ENCODE data around the gene PLCB2. TPM values are rescaled to one million over a fixed set of nuclear protein-coding genes. Genes with fewer than 3 reads are reported as not detected.

Gene PLCB2
- total RNA-seq, 1 donor from 2014 or later = 98.9 TPM

DNA sequence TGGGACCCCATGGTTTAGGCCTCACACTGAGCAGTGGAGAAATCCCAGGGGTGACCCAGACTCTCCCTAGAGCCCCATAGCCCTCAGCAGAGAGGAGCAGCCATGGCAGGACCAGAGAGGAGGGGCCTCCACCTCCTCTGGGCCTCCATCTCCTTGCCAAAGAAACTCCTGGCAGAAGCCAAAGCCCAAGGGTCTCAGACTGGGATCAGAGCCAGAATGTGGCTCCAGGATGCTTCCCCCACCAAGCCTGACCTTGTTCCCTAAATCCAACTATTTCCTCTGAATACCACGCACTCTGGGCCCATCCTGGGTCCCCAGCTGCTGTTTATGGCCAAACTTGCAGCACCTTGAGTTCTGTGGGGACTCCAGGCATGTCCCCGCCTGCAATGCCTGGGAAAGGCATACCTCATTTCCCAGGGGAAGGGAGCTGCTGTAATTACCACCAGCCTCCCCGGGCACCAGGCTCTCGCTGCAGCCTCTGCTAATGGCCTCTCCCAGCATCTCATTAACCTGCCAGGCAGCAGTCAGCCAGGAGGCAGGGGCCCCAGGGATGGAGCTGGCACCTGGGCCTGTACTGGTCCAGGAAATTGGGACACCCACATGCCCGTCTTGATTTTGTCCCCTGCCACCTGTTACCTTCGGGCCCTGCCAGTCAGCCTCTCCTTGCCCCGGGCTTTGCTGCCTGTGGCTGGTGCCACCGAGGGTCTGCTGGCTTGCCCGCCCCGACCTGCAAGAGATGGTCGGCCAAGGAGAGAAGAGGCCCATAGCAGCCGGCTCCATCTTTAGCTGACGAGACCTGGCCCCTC, 28.4 kb upstream of the PLCB2 start:
- Mint-ChIP-seq H3K9me3 (no peaks in the 10 kb centered on the region), H3K36me3 (ENCODE audit: low read depth) (no peaks in the 10 kb centered on the region), H3K4me1 (ENCODE audit: low read depth) (peaks cover 10% of the 10 kb centered on the region), H3K27me3 (ENCODE audit: low read depth) (no peaks in the 10 kb centered on the region), H3K4me3 (ENCODE audit: low read depth) (no peak overlapping the region), H3K27ac (no peak overlapping the region)
- intact Hi-C loops (cut with micrococcal nuclease) = no loop called here
- DNase-seq (ENCODE audit: low spot score) = no peak

- Mint-ChIP-seq H3K27me3 (ENCODE audit: low read depth) (no peaks in the 10 kb centered on the region), H3K4me1 (ENCODE audit: low read depth) (peaks cover 10% of the 10 kb centered on the region), H3K9me3 (no peaks in the 10 kb centered on the region), H3K27ac (no peak overlapping the region), H3K4me3 (ENCODE audit: low read depth) (no peak overlapping the region), H3K36me3 (ENCODE audit: low read depth) (no peaks in the 10 kb centered on the region)
- intact Hi-C loops (cut with micrococcal nuclease) = no loop called here
- DNase-seq (ENCODE audit: low spot score) = no peak
Measured at GRCh38 chr15:40334941-40335795, 27.4 kb upstream of the PLCB2 start.

DNA sequence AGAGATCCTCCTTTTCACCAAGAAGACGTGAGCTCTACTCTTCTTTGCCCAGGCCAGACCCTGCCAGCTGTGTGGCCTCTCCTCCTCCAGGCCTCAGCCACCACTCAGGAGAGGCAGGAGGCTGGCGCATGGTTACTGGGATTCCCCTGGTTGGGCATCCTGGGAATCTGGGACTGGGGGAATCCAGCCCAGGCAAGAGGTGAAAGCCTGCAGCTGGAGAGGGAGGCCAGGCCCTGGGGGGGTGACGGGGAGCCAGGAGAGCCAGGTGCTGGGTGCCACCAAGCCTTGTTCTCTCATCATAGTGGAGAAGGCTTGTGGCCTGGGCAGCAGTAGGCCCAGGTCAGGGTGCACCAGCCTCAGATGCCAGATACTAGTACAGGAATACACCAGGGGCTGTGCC, 26.8 kb upstream of the PLCB2 start:
- intact Hi-C loops (cut with micrococcal nuclease) = no loop called here
- H3K27ac Mint-ChIP-seq = peak overlapping the region; percentile 80
- H3K36me3 Mint-ChIP-seq (ENCODE audit: low read depth) = no peaks in the 10 kb centered on the region
- H3K4me3 Mint-ChIP-seq (ENCODE audit: low read depth) = no peak overlapping the region
- peaks cover 10% of the 10 kb centered on the region for H3K4me1 Mint-ChIP-seq (ENCODE audit: low read depth)
- no peaks in the 10 kb centered on the region for H3K27me3 Mint-ChIP-seq (ENCODE audit: low read depth)
- H3K9me3 Mint-ChIP-seq = no peaks in the 10 kb centered on the region
- DNase-seq (ENCODE audit: low spot score) = no peak

- peaks cover 12% of the 10 kb centered on the region for H3K4me1 Mint-ChIP-seq (ENCODE audit: low read depth)
- DNase-seq (ENCODE audit: low spot score) = no peak
- H3K27me3 Mint-ChIP-seq (ENCODE audit: low read depth) = no peaks in the 10 kb centered on the region
- intact Hi-C loops (cut with micrococcal nuclease) = no loop called here
- H3K4me3 Mint-ChIP-seq (ENCODE audit: low read depth) = no peak overlapping the region
- H3K27ac Mint-ChIP-seq = peak overlapping the region; percentile 80
- no peaks in the 10 kb centered on the region for H3K9me3 Mint-ChIP-seq
- H3K36me3 Mint-ChIP-seq (ENCODE audit: low read depth) = no peaks in the 10 kb centered on the region
Measured at GRCh38 chr15:40333922-40334492, 26.3 kb upstream of the PLCB2 start.

GRCh38 chr15:40332113-40332781, 24.5 kb upstream of the PLCB2 start:
- peaks cover 3% of the 10 kb centered on the region for H3K36me3 Mint-ChIP-seq (ENCODE audit: low read depth)
- no peak overlapping the region for H3K4me3 Mint-ChIP-seq (ENCODE audit: low read depth)
- H3K4me1 Mint-ChIP-seq (ENCODE audit: low read depth) = peaks cover 20% of the 10 kb centered on the region
- H3K27ac Mint-ChIP-seq = no peak overlapping the region
- no peaks in the 10 kb centered on the region for H3K27me3 Mint-ChIP-seq (ENCODE audit: low read depth)
- intact Hi-C loops (cut with micrococcal nuclease) = no loop called here
- no peak for DNase-seq (ENCODE audit: low spot score)
- H3K9me3 Mint-ChIP-seq = no peaks in the 10 kb centered on the region

DNA sequence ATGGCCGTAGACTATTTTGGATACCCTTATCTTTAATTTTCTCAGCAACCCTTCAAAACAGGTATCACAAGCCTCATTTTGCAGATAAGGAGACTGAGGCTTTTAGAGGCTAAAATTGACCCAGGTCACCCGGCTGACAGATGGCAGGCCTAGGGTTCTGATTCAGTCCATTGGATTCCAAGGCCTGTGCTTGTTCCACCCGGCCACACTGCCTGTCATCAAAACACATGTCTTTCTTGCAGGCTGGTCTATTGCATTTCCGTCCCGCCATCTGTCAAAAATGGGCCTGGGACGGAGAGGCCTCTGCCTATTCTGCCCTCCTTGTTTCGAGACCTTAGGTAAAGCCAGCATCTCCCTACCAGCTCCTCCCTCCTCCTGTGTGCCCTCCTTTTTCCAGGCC, 23.9 kb upstream of the PLCB2 start:
- DNase-seq (ENCODE audit: low spot score) = no peak
- Mint-ChIP-seq H3K27me3 (ENCODE audit: low read depth) (no peaks in the 10 kb centered on the region), H3K36me3 (ENCODE audit: low read depth) (peaks cover 5% of the 10 kb centered on the region), H3K27ac (no peak overlapping the region), H3K4me3 (ENCODE audit: low read depth) (no peak overlapping the region), H3K9me3 (no peaks in the 10 kb centered on the region), H3K4me1 (ENCODE audit: low read depth) (peaks cover 20% of the 10 kb centered on the region)
- intact Hi-C loops (cut with micrococcal nuclease) = no loop called here

DNA sequence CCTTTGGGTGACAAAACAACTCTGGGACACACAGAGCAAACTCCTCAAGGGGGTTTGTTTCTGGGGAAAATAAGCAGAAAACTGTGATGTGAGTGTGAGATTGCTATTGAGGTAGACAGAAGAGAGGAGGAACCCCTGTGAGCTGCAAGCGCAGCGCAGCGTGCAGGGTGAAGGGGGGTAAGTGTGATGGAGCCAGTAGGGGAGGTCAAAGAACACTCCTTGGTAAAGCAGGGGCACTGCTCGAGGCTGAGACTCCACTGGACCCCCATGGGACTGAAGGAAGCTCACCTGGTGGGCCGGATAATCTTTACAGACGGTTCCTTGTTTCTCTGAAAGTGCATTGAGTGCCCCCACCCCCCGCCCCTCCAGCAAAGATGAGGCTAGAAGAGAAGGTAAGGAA, 23.3 kb upstream of the PLCB2 start:
- no peak for DNase-seq (ENCODE audit: low spot score)
- H3K27me3 Mint-ChIP-seq (ENCODE audit: low read depth) = no peaks in the 10 kb centered on the region
- no peak overlapping the region for H3K27ac Mint-ChIP-seq
- no peaks in the 10 kb centered on the region for H3K9me3 Mint-ChIP-seq
- no peak overlapping the region for H3K4me3 Mint-ChIP-seq (ENCODE audit: low read depth)
- peaks cover 9% of the 10 kb centered on the region for H3K36me3 Mint-ChIP-seq (ENCODE audit: low read depth)
- peaks cover 21% of the 10 kb centered on the region for H3K4me1 Mint-ChIP-seq (ENCODE audit: low read depth)
- intact Hi-C loops (cut with micrococcal nuclease) = no loop called here

- no peak for DNase-seq (ENCODE audit: low spot score)
- Mint-ChIP-seq H3K4me3 (ENCODE audit: low read depth) (no peak overlapping the region), H3K27ac (no peak overlapping the region), H3K36me3 (ENCODE audit: low read depth) (peaks cover 11% of the 10 kb centered on the region), H3K9me3 (no peaks in the 10 kb centered on the region), H3K4me1 (ENCODE audit: low read depth) (peaks cover 23% of the 10 kb centered on the region), H3K27me3 (ENCODE audit: low read depth) (no peaks in the 10 kb centered on the region)
- intact Hi-C loops (cut with micrococcal nuclease) = no loop called here
Measured at GRCh38 chr15:40330368-40330836, 22.7 kb upstream of the PLCB2 start.

DNA sequence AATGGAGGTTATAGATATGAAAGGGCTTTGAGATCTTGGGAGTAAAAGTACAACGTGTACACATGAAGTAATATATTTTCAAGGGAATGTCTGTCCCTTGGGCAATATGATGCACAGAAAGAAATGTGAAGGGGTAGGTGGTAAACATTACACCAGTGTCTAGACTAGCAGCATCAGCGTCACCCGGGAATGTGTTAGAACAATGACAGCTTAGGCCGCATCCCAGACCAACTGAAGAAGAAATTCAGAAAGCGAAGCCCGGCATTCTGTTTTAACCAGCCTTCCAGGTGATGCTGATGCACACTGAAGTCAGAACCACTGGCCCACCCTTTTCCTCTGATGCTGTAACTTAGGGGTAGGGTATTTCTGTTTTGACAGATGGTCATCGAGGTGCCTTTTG, 22.1 kb upstream of the PLCB2 start:
- intact Hi-C loops (cut with micrococcal nuclease) = no loop called here
- Mint-ChIP-seq H3K36me3 (ENCODE audit: low read depth) (peaks cover 15% of the 10 kb centered on the region), H3K27me3 (ENCODE audit: low read depth) (peaks cover 4% of the 10 kb centered on the region), H3K9me3 (no peaks in the 10 kb centered on the region), H3K4me1 (ENCODE audit: low read depth) (peaks cover 28% of the 10 kb centered on the region), H3K4me3 (ENCODE audit: low read depth) (no peak overlapping the region), H3K27ac (no peak overlapping the region)
- DNase-seq (ENCODE audit: low spot score) = no peak

DNA sequence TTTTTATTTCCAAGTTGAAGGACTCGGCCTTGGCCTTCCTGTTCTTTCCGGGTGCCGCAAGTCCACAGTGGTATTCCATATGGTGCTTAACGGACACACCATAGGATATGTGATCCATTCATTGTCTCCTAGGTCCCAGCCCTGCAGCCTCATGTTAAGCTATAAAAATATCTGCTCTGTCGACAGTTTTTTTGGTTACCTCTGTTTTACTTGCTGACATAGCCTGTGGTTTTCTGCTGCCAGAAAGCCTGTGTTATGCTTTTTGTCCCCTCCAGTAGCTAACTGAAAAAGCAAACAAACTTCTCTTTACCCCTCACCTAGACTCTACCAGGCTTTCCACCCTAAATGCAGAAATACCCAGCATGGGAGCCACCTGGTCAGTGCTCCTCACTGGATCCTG, 21.0 kb upstream of the PLCB2 start:
- Mint-ChIP-seq H3K4me1 (ENCODE audit: low read depth) (peaks cover 22% of the 10 kb centered on the region), H3K4me3 (ENCODE audit: low read depth) (no peak overlapping the region), H3K36me3 (ENCODE audit: low read depth) (peaks cover 15% of the 10 kb centered on the region), H3K9me3 (no peaks in the 10 kb centered on the region), H3K27me3 (ENCODE audit: low read depth) (peaks cover 4% of the 10 kb centered on the region), H3K27ac (peak overlapping the region; percentile 23)
- intact Hi-C loops (cut with micrococcal nuclease) = no loop called here
- no peak for DNase-seq (ENCODE audit: low spot score)

- peaks cover 15% of the 10 kb centered on the region for H3K36me3 Mint-ChIP-seq (ENCODE audit: low read depth)
- intact Hi-C loops (cut with micrococcal nuclease) = no loop called here
Measured at GRCh38 chr15:40328176-40328575, 20.4 kb upstream of the PLCB2 start.

GRCh38 chr15:40327457-40327856, 19.7 kb upstream of the PLCB2 start:
- Mint-ChIP-seq H3K4me1 (ENCODE audit: low read depth) (peaks cover 22% of the 10 kb centered on the region), H3K27me3 (ENCODE audit: low read depth) (peaks cover 5% of the 10 kb centered on the region), H3K36me3 (ENCODE audit: low read depth) (peaks cover 15% of the 10 kb centered on the region), H3K9me3 (no peaks in the 10 kb centered on the region), H3K27ac (no peak overlapping the region), H3K4me3 (ENCODE audit: low read depth) (no peak overlapping the region)
- intact Hi-C loops (cut with micrococcal nuclease) = no loop called here
- DNase-seq (ENCODE audit: low spot score) = no peak

More at GRCh38 chr15:40328176-40328575, 20.4 kb upstream of the PLCB2 start:
- H3K4me3 Mint-ChIP-seq (ENCODE audit: low read depth) = no peak overlapping the region
- DNase-seq (ENCODE audit: low spot score) = no peak
- peaks cover 20% of the 10 kb centered on the region for H3K4me1 Mint-ChIP-seq (ENCODE audit: low read depth)
- no peak overlapping the region for H3K27ac Mint-ChIP-seq
- peaks cover 4% of the 10 kb centered on the region for H3K27me3 Mint-ChIP-seq (ENCODE audit: low read depth)
- no peaks in the 10 kb centered on the region for H3K9me3 Mint-ChIP-seq

All from activated T-helper 2 cell treated with anti-CD3 and anti-CD28 coated beads, Interferon-gamma antibody, Interleukin-2, Interleukin-4, amounts not matched to agents 10 μg/mL and 5 μg/mL and 100 μg/mL, durations not matched to agents 14 hours and 24 hours and 36 hours (primary cell).